ENCODE data around the gene NBPF19.
"Not testable (repeated sequence)": the region's sequence is repeated elsewhere in the genome, so short reads cannot be mapped to it uniquely, and the experiment has no call there.

GRCh38 chr1:149561806-149562205 is 87.0 kb downstream of the NBPF19 start:
- TF ChIP-seq RCOR1 (IDR thresholded peaks at IDR 0.05; ENCODE audit: low read length); USF2 (IDR thresholded peaks at IDR 0.05; ENCODE audit: borderline replicate concordance, low read depth, low read length); REST (IDR thresholded peaks at IDR 0.05; ENCODE audit: low read depth, low read length); CTCF (IDR thresholded peaks at IDR 0.05); GABPA (IDR thresholded peaks at IDR 0.05; ENCODE audit: low read depth); RXRA (IDR thresholded peaks at IDR 0.05; ENCODE audit: borderline replicate concordance, low read depth); CHD2 (IDR thresholded peaks at IDR 0.05; ENCODE audit: low read length, partially characterized antibody); FOSL2 (IDR thresholded peaks at IDR 0.05; ENCODE audit: borderline replicate concordance, low read depth); RAD21 (IDR thresholded peaks at IDR 0.05; ENCODE audit: low read length); YY1 (IDR thresholded peaks at IDR 0.05; ENCODE audit: low read depth); IRF3 (IDR thresholded peaks at IDR 0.05; ENCODE audit: low read depth, low read length); NFIC (IDR thresholded peaks at IDR 0.05; ENCODE audit: borderline replicate concordance); POLR2AphosphoS5 (IDR thresholded peaks at IDR 0.05; ENCODE audit: low read depth, low read length); RFX5 (IDR thresholded peaks at IDR 0.05; ENCODE audit: low read length): not testable (repeated sequence)
